GM23338 (cell line): ENCODE data around the gene OR7G2. TPM values are rescaled to one million over a fixed set of nuclear protein-coding genes. Genes with fewer than 3 reads are reported as not detected.

Experiments
- ATAC-seq: fragments of 200-7000 bp; cut with Tn5 transposase; 3 replicates; pipeline ENCODE4 v1.9.1; 2020
- DNase-seq: peaks from one replicate; pipeline ENCODE4 v3.0.0-alpha.2; 2015; ENCODE audit warnings: low spot score
- H2AFZ ChIP-seq: fragments of 200-600 bp; sonication (generic); 2 replicates; pipeline ENCODE4 v1.8.0; 2016; ENCODE audit warnings: antibody characterized with exemption, mild to moderate bottlenecking, moderate library complexity
- H3F3A ChIP-seq: fragments of 200-600 bp; sonication (generic); replicated peaks from 2 replicates; pipeline ENCODE4 v1.8.0; 2017; ENCODE audit warnings: antibody characterized with exemption, mixed run types, low read depth
- H3K27ac ChIP-seq: fragments of 200-600 bp; sonication (generic); 2 replicates; pipeline ENCODE4 v1.6.1; 2016; ENCODE audit warnings: low read depth
- H3K27me3 ChIP-seq: fragments of 200-600 bp; sonication (generic); 2 replicates; pipeline ENCODE4 v1.8.0; 2016; ENCODE audit warnings: mild to moderate bottlenecking, mixed run types, moderate library complexity; ENCODE audit not compliant: insufficient read depth
- H3K36me3 ChIP-seq: fragments of 200-600 bp; sonication (generic); 2 replicates; pipeline ENCODE4 v1.8.0; 2016; ENCODE audit warnings: mild to moderate bottlenecking; ENCODE audit not compliant: insufficient read depth
- H3K4me1 ChIP-seq: fragments of 200-600 bp; sonication (generic); 2 replicates; pipeline ENCODE4 v1.8.0; 2016; ENCODE audit warnings: mild to moderate bottlenecking, moderate library complexity; ENCODE audit not compliant: insufficient read depth
- H3K4me2 ChIP-seq: fragments of 200-600 bp; sonication (generic); 2 replicates; pipeline ENCODE4 v1.7.1; 2017; ENCODE audit warnings: mixed run types
- H3K4me3 ChIP-seq: fragments of 200-600 bp; sonication (generic); 2 replicates; pipeline ENCODE4 v1.6.1; 2016; ENCODE audit warnings: mixed run types
- H3K79me2 ChIP-seq: fragments of 200-600 bp; sonication (generic); replicated peaks from 2 replicates; pipeline ENCODE4 v1.8.0; 2017; ENCODE audit warnings: mild to moderate bottlenecking; ENCODE audit not compliant: insufficient read depth
- H3K9me2 ChIP-seq: fragments of 200-600 bp; sonication (generic); 2 replicates; pipeline ENCODE4 v1.8.0; 2017; ENCODE audit not compliant: insufficient read depth
- H4K20me1 ChIP-seq: fragments of 200-600 bp; sonication (generic); replicated peaks from 2 replicates; pipeline ENCODE4 v1.8.0; 2017; ENCODE audit warnings: mild to moderate bottlenecking; ENCODE audit not compliant: insufficient read depth
- H3K27ac Mint-ChIP-seq: 2 replicates; pipeline ENCODE4 v1.8.0; 2020; ENCODE audit warnings: inconsistent platforms, mild to moderate bottlenecking, moderate library complexity, mixed read lengths
- H3K27me3 Mint-ChIP-seq: 3 replicates; pipeline ENCODE4 v1.8.0; 2022; ENCODE audit warnings: low read depth, mild to moderate bottlenecking, moderate library complexity, mixed read lengths, inconsistent platforms; ENCODE audit not compliant: insufficient read depth, poor library complexity
- H3K36me3 Mint-ChIP-seq: 3 replicates; pipeline ENCODE4 v1.8.0; 2021; ENCODE audit warnings: low read depth, mild to moderate bottlenecking, inconsistent platforms, moderate library complexity, mixed read lengths
- H3K4me1 Mint-ChIP-seq: 3 replicates; pipeline ENCODE4 v1.8.0; 2020; ENCODE audit warnings: mild to moderate bottlenecking, inconsistent platforms, mixed read lengths
- H3K4me3 Mint-ChIP-seq: 3 replicates; pipeline ENCODE4 v1.8.0; 2021; ENCODE audit warnings: moderate library complexity, mild to moderate bottlenecking, inconsistent platforms, mixed read lengths
- H3K9me3 Mint-ChIP-seq: 3 replicates; pipeline ENCODE4 v1.8.0; 2020; ENCODE audit warnings: moderate library complexity, mild to moderate bottlenecking, inconsistent platforms, mixed read lengths
- CREB1 ChIP-seq: fragments of 250-450 bp; sonication (Bioruptor Pico); IDR thresholded peaks from 2 replicates; pipeline ENCODE4 v1.5.0; 2020; ENCODE audit warnings: low read depth, mild to moderate bottlenecking, moderate library complexity
- EZH2 ChIP-seq: fragments of 200-600 bp; sonication (generic); IDR thresholded peaks from one replicate; pipeline ENCODE4 v1.8.0; 2017; ENCODE audit warnings: antibody characterized with exemption, mild to moderate bottlenecking, low read depth; ENCODE audit not compliant: unreplicated experiment
- EZH2phosphoT487 ChIP-seq: fragments of 200-600 bp; sonication (generic); IDR thresholded peaks from one replicate; pipeline ENCODE4 v1.8.1; 2018; ENCODE audit warnings: antibody characterized with exemption; ENCODE audit not compliant: unreplicated experiment
- JUNB ChIP-seq: IDR thresholded peaks from one replicate; pipeline ENCODE4 v1.6.1; 2016; ENCODE audit warnings: antibody characterized with exemption; ENCODE audit not compliant: unreplicated experiment
- POLR2AphosphoS5 ChIP-seq: IDR thresholded peaks from 2 replicates; pipeline ENCODE4 v1.6.1; 2016; ENCODE audit warnings: antibody characterized with exemption, low read depth
- STAT1 ChIP-seq: IDR thresholded peaks from one replicate; pipeline ENCODE4 v1.6.1; 2016; ENCODE audit warnings: antibody characterized with exemption; ENCODE audit not compliant: unreplicated experiment
- ZNF114 ChIP-seq: fragments of 250-450 bp; sonication (Bioruptor Pico); IDR thresholded peaks from 2 replicates; pipeline ENCODE4 v1.5.0; 2020; ENCODE audit warnings: mild to moderate bottlenecking, moderate library complexity
- polyA plus RNA-seq: library from polyadenylated mRNA; unstranded; fragments of >200 nt; fragmentation: Nextera tagmentation; extraction: Ambion mirVana; gene quantifications from 2 replicates; pipeline ENCODE4 v1.2.1, GENCODE V29; 2016
- total RNA-seq: library from RNA; depleted of rRNA; stranded (reverse); fragments of >200 nt; shearing (Covaris generic); gene quantifications from 2 replicates; pipeline ENCODE4 v1.2.3, GENCODE V29; 2014
- TF ChIP-seq, protein P1 (sequence below): IDR thresholded peaks from 2 replicates; pipeline ENCODE4 v1.6.1; 2016; ENCODE audit warnings: antibody characterized with exemption
- TF ChIP-seq, protein P2 (sequence below): IDR thresholded peaks from one replicate; pipeline ENCODE4 v1.6.1; 2018; ENCODE audit warnings: antibody characterized with exemption; ENCODE audit not compliant: unreplicated experiment

Gene OR7G2
- total and polyA plus RNA-seq, 2 experiments from 2014 or later: not detected

DNA sequence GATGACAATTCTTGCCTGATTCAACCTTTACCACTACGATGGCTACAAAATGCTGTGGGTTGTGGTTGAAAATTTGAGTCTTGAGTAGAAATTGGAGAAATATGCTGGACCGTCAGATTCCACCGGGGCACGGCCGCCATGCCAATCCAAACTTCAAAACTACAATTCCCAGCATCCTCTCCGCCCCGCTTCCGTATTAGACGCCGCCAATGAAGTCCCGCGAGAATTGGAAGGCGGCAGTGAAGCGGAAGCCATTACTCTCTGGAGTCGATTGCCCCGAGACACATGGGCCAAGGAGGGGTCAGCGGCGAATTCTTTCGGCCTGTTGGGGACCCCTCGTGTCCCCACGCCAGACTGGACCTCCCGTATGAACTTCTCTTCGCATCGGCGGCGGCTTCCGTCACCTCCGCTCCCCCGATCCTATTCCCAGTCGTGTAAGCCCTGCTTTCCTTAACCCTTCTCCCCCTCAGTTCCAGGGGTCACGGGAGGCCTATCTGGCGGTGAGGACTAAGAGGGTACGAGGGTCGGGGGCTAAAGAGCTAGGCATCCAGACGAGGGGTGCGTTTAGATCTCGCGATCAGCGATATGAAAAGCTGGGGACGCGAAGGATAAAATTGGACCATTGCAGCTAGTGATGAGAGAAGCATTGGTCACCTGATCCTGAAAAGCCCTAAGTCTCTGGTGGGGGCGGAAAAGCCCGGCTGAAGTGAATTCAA lies 33.0 kb upstream of the OR7G2 start, which contains the start of gene ZNF317:
TSS of gene ZNF317 (plus strand) at position 239 of the 716 bp plus-strand sequence. CDS start 15,620 bp downstream, outside the sequence.
- H3K79me2 ChIP-seq: peaks cover 51% of the 10 kb centered on the region

DNA sequence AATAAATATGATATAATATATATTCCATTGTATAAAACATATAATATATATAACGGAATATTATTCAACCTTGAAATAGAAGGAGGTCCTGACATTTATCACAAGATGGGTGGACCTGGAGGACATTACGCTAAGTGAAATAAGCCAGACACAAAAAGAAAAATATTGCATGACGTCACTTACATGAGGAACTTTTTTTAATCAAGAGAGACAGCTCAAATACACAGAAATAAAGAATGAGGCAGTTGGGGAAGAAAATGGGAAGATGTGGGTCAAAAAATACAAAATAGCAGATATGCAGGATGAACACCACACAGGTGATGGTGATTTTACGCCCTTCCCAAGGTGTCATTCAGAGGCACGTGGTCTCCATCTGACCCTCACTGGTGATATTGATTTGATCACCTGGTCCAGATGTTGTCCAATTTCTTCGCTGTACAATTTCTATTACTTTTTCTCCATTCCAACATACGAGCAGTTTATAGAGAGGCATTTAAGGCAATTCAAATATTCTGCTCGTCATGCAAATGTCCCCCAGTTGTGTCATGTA lies 32.4 kb upstream of the OR7G2 start:
- H3K27me3 Mint-ChIP-seq: peaks cover 5% of the 10 kb centered on the region
- H3K4me3 Mint-ChIP-seq: peak overlapping the region; percentile 99
- peaks cover 45% of the 10 kb centered on the region for H3K79me2 ChIP-seq
- H3K36me3 Mint-ChIP-seq: peaks cover 37% of the 10 kb centered on the region
- peak overlapping the region; percentile 99; the same call in 1 of the 2 replicates for H3K27ac Mint-ChIP-seq
- peaks cover 23% of the 10 kb centered on the region for H4K20me1 ChIP-seq
- peak overlapping the region; percentile 81 for H3K4me2 ChIP-seq
- no peaks in the 10 kb centered on the region for H3K36me3 ChIP-seq
- H3K27ac ChIP-seq: no peak overlapping the region
- no peaks in the 10 kb centered on the region for H3K27me3 ChIP-seq
- H3F3A ChIP-seq: no peaks in the 10 kb centered on the region
- H3K9me3 Mint-ChIP-seq: peaks cover 27% of the 10 kb centered on the region
- peaks cover 21% of the 10 kb centered on the region for H3K4me1 ChIP-seq
- ATAC-seq (no peak), DNase-seq (no peak)
- peak overlapping the region; percentile 100 for H2AFZ ChIP-seq
- peaks cover 6% of the 10 kb centered on the region; the same call in 1 of the 3 replicates for H3K4me1 Mint-ChIP-seq
- no peaks in the 10 kb centered on the region for H3K9me2 ChIP-seq
- peak overlapping the region; percentile 91 for H3K4me3 ChIP-seq
- TF ChIP-seq POLR2AphosphoS5 (no peak), CREB1 (CRISPR knock-in tag) (no peak), EZH2 (no peak), JUNB (no peak), STAT1 (no peak), EZH2phosphoT487 (no peak), ZNF114 (CRISPR knock-in tag) (no peak)
- TF ChIP-seq, protein P1, sequence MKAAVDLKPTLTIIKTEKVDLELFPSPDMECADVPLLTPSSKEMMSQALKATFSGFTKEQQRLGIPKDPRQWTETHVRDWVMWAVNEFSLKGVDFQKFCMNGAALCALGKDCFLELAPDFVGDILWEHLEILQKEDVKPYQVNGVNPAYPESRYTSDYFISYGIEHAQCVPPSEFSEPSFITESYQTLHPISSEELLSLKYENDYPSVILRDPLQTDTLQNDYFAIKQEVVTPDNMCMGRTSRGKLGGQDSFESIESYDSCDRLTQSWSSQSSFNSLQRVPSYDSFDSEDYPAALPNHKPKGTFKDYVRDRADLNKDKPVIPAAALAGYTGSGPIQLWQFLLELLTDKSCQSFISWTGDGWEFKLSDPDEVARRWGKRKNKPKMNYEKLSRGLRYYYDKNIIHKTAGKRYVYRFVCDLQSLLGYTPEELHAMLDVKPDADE: no peak
- TF ChIP-seq, protein P2, sequence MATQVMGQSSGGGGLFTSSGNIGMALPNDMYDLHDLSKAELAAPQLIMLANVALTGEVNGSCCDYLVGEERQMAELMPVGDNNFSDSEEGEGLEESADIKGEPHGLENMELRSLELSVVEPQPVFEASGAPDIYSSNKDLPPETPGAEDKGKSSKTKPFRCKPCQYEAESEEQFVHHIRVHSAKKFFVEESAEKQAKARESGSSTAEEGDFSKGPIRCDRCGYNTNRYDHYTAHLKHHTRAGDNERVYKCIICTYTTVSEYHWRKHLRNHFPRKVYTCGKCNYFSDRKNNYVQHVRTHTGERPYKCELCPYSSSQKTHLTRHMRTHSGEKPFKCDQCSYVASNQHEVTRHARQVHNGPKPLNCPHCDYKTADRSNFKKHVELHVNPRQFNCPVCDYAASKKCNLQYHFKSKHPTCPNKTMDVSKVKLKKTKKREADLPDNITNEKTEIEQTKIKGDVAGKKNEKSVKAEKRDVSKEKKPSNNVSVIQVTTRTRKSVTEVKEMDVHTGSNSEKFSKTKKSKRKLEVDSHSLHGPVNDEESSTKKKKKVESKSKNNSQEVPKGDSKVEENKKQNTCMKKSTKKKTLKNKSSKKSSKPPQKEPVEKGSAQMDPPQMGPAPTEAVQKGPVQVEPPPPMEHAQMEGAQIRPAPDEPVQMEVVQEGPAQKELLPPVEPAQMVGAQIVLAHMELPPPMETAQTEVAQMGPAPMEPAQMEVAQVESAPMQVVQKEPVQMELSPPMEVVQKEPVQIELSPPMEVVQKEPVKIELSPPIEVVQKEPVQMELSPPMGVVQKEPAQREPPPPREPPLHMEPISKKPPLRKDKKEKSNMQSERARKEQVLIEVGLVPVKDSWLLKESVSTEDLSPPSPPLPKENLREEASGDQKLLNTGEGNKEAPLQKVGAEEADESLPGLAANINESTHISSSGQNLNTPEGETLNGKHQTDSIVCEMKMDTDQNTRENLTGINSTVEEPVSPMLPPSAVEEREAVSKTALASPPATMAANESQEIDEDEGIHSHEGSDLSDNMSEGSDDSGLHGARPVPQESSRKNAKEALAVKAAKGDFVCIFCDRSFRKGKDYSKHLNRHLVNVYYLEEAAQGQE: no peak

More for the DNA sequence above, 33.0 kb upstream of the OR7G2 start, which contains the start of gene ZNF317:
- Mint-ChIP-seq H3K9me3 (peaks cover 32% of the 10 kb centered on the region), H3K27me3 (peaks cover 7% of the 10 kb centered on the region), H3K27ac (peak within 1 kb of the TSS; percentile 99), H3K36me3 (peaks cover 43% of the 10 kb centered on the region), H3K4me1 (peaks cover 6% of the 10 kb centered on the region; the same call in 1 of the 3 replicates), H3K4me3 (peak within 1 kb of the TSS; percentile 99)
- Histone ChIP-seq H3F3A (no peaks in the 10 kb centered on the region), H3K27ac (peak within 1 kb of the TSS; percentile 84), H2AFZ (peak within 1 kb of the TSS; percentile 100), H3K4me1 (peaks cover 21% of the 10 kb centered on the region), H4K20me1 (peaks cover 29% of the 10 kb centered on the region), H3K4me3 (peak within 1 kb of the TSS; percentile 91), H3K9me2 (no peaks in the 10 kb centered on the region), H3K36me3 (no peaks in the 10 kb centered on the region), H3K4me2 (peak within 1 kb of the TSS; percentile 81), H3K27me3 (no peaks in the 10 kb centered on the region)
- DNase-seq (peak; percentile 97), ATAC-seq (peak; percentile 95)
- no peak for TF ChIP-seq ZNF114 (CRISPR knock-in tag)
- peak; percentile 87 for TF ChIP-seq POLR2AphosphoS5
- TF ChIP-seq, protein P1: peak; percentile 91
- TF ChIP-seq, protein P2: no peak
- peak; percentile 69; the same call in 1 of the 2 replicates for TF ChIP-seq CREB1 (CRISPR knock-in tag)
